IPS-15b (cell line): ENCODE data around the gene ABCC4.
"Not testable (repeated sequence)": the region's sequence is repeated elsewhere in the genome, so short reads cannot be mapped to it uniquely, and the experiment has no call there.

Experiments
- H3K27me3 ChIP-seq: one replicate; pipeline ENCODE4 v1.6.1; 2013; ENCODE audit warnings: low read length; ENCODE audit not compliant: control insufficient read depth, insufficient read depth
- H3K36me3 ChIP-seq: one replicate; pipeline ENCODE4 v1.6.1; 2013; ENCODE audit warnings: low read length; ENCODE audit not compliant: control insufficient read depth, insufficient read depth
- H3K4me1 ChIP-seq: one replicate; pipeline ENCODE4 v1.6.1; 2013; ENCODE audit warnings: mild to moderate bottlenecking, low read length; ENCODE audit not compliant: control insufficient read depth, insufficient read depth
- H3K4me3 ChIP-seq: one replicate; pipeline ENCODE4 v1.5.1; 2013; ENCODE audit warnings: low read depth, low read length
- H3K9ac ChIP-seq: one replicate; pipeline ENCODE4 v1.6.1; 2013; ENCODE audit warnings: low read depth, mild to moderate bottlenecking, low read length
- H3K9me3 ChIP-seq: one replicate; pipeline ENCODE4 v1.6.1; 2013; ENCODE audit warnings: mild to moderate bottlenecking, low read length; ENCODE audit not compliant: control insufficient read depth, insufficient read depth

The ABCC4 gene

GRCh38 chr13:95268343-95269065 is 32.7 kb downstream of the ABCC4 start:
- H3K4me3 ChIP-seq, H3K4me1 ChIP-seq, H3K27me3 ChIP-seq, H3K9me3 ChIP-seq, H3K9ac ChIP-seq, H3K36me3 ChIP-seq: not testable (repeated sequence)

- Histone ChIP-seq H3K4me1 (no peaks in the 10 kb centered on the region), H3K36me3 (no peaks in the 10 kb centered on the region), H3K4me3 (no peak overlapping the region), H3K9ac (no peak overlapping the region), H3K9me3 (no peaks in the 10 kb centered on the region), H3K27me3 (no peaks in the 10 kb centered on the region)
Observed at GRCh38 chr13:95267662-95268342, 33.4 kb downstream of the ABCC4 start.

GRCh38 chr13:95264225-95264624 is 37.0 kb downstream of the ABCC4 start:
- H3K27me3 ChIP-seq = no peaks in the 10 kb centered on the region
- no peaks in the 10 kb centered on the region for H3K36me3 ChIP-seq
- H3K4me1 ChIP-seq = no peaks in the 10 kb centered on the region
- no peaks in the 10 kb centered on the region for H3K9me3 ChIP-seq
- H3K9ac ChIP-seq = no peak overlapping the region
- no peak overlapping the region for H3K4me3 ChIP-seq

GRCh38 chr13:95262837-95263384 is 38.3 kb downstream of the ABCC4 start:
- Histone ChIP-seq H3K9me3 (no peaks in the 10 kb centered on the region), H3K36me3 (no peaks in the 10 kb centered on the region), H3K9ac (no peak overlapping the region), H3K4me3 (no peak overlapping the region), H3K27me3 (no peaks in the 10 kb centered on the region), H3K4me1 (no peaks in the 10 kb centered on the region)

- Histone ChIP-seq H3K4me1 (no peaks in the 10 kb centered on the region), H3K27me3 (no peaks in the 10 kb centered on the region), H3K9ac (no peak overlapping the region), H3K4me3 (no peak overlapping the region), H3K9me3 (no peaks in the 10 kb centered on the region), H3K36me3 (no peaks in the 10 kb centered on the region)
Observed at GRCh38 chr13:95261956-95262355, 39.3 kb downstream of the ABCC4 start.

- H3K9me3 ChIP-seq = no peaks in the 10 kb centered on the region
- no peaks in the 10 kb centered on the region for H3K27me3 ChIP-seq
- no peaks in the 10 kb centered on the region for H3K4me1 ChIP-seq
- no peak overlapping the region for H3K4me3 ChIP-seq
- no peaks in the 10 kb centered on the region for H3K36me3 ChIP-seq
- no peak overlapping the region for H3K9ac ChIP-seq
Observed at GRCh38 chr13:95260031-95260525, 41.2 kb downstream of the ABCC4 start.

GRCh38 chr13:95258619-95259194 is 42.5 kb downstream of the ABCC4 start:
- H3K4me3 ChIP-seq = no peak overlapping the region
- H3K4me1 ChIP-seq = no peaks in the 10 kb centered on the region
- no peaks in the 10 kb centered on the region for H3K36me3 ChIP-seq
- no peaks in the 10 kb centered on the region for H3K27me3 ChIP-seq
- H3K9me3 ChIP-seq = no peaks in the 10 kb centered on the region
- H3K9ac ChIP-seq = no peak overlapping the region

GRCh38 chr13:95258098-95258497 is 43.2 kb downstream of the ABCC4 start:
- H3K9me3 ChIP-seq = no peaks in the 10 kb centered on the region
- H3K4me1 ChIP-seq = no peaks in the 10 kb centered on the region
- H3K4me3 ChIP-seq = no peak overlapping the region
- no peaks in the 10 kb centered on the region for H3K27me3 ChIP-seq
- H3K36me3 ChIP-seq = no peaks in the 10 kb centered on the region
- H3K9ac ChIP-seq = no peak overlapping the region

GRCh38 chr13:95256091-95256490 is 45.2 kb downstream of the ABCC4 start:
- no peaks in the 10 kb centered on the region for H3K9me3 ChIP-seq
- H3K9ac ChIP-seq = no peak overlapping the region
- no peaks in the 10 kb centered on the region for H3K4me1 ChIP-seq
- H3K27me3 ChIP-seq = no peaks in the 10 kb centered on the region
- H3K36me3 ChIP-seq = no peaks in the 10 kb centered on the region
- no peak overlapping the region for H3K4me3 ChIP-seq

- Histone ChIP-seq H3K4me3 (no peak overlapping the region), H3K36me3 (no peaks in the 10 kb centered on the region), H3K27me3 (no peaks in the 10 kb centered on the region), H3K9me3 (no peaks in the 10 kb centered on the region), H3K4me1 (no peaks in the 10 kb centered on the region), H3K9ac (no peak overlapping the region)
Observed at GRCh38 chr13:95255072-95255732, 46.0 kb downstream of the ABCC4 start.

GRCh38 chr13:95254339-95254738 is 46.9 kb downstream of the ABCC4 start:
- no peak overlapping the region for H3K4me3 ChIP-seq
- no peak overlapping the region for H3K9ac ChIP-seq
- no peaks in the 10 kb centered on the region for H3K9me3 ChIP-seq
- no peaks in the 10 kb centered on the region for H3K4me1 ChIP-seq
- H3K27me3 ChIP-seq = no peaks in the 10 kb centered on the region
- H3K36me3 ChIP-seq = no peaks in the 10 kb centered on the region
